ENCODE results near the gene CYP2W1. TPM values are rescaled to one million over a fixed set of nuclear protein-coding genes. Genes with fewer than 3 reads are reported as not detected.

Gene CYP2W1
- total and polyA plus RNA-seq, 2 donors (not counting 3 experiments of a cell fraction or from before 2014, with no cell fraction given), result not detected

GRCh38 chr7:969403-969802, 13.6 kb upstream of the CYP2W1 start:
- TF ChIP-seq EZH2 (IDR thresholded peaks at IDR 0.05; ENCODE audit: borderline replicate concordance, low read depth, low read length, severe bottlenecking) (no peak), POLR2AphosphoS5 (IDR thresholded peaks at IDR 0.05; ENCODE audit: insufficient read depth, low read depth, low read length) (no peak), GATA2 (IDR thresholded peaks at IDR 0.05; ENCODE audit: insufficient read depth, insufficient read length, low read depth, low read length) (no peak), MAX (IDR thresholded peaks at IDR 0.05; ENCODE audit: insufficient read depth, insufficient read length) (no peak), FOS (IDR thresholded peaks at IDR 0.05; ENCODE audit: borderline replicate concordance, insufficient read depth, low read length) (no peak), POLR2A (IDR thresholded peaks at IDR 0.05; ENCODE audit: low read depth, low read length) (no peak), CTCF (IDR thresholded peaks at IDR 0.05; ENCODE audit: extremely low read depth in 1 of 2, insufficient read depth in 1 of 2, low read depth in 1 of 2, low read length in 2 of 2) (no peak), JUN (IDR thresholded peaks at IDR 0.05; ENCODE audit: borderline replicate concordance, insufficient read depth, insufficient read length, low read depth) (no peak), MYC (IDR thresholded peaks at IDR 0.05; ENCODE audit: low read depth, low read length) (no peak)
- ChIA-PET POLR2A (no interaction called here), CTCF (no interaction called here)
- Histone ChIP-seq H2AFZ (ENCODE audit: low read depth, low read length) (no peak overlapping the region), H3K36me3 (ENCODE audit: control insufficient read depth in 2 of 2, extremely low read depth in 1 of 2, insufficient read depth in 2 of 2, low read length in 2 of 2) (peaks cover 19 to 24% of the 10 kb centered on the region in 2 experiments), H3K9me1 (replicated peaks; ENCODE audit: control insufficient read depth, extremely low read depth, insufficient read depth, low read length) (no peaks in the 10 kb centered on the region), H3K27ac (ENCODE audit: insufficient read depth, low read depth, low read length) (no peak overlapping the region), H3K4me3 (replicated peaks in 1 of 3; ENCODE audit: insufficient read depth in 1 of 3, low read depth in 1 of 3, low read length in 3 of 3) (no peak overlapping the region), H4K20me1 (replicated peaks; ENCODE audit: control insufficient read depth, extremely low read depth, insufficient read depth, low read length) (no peaks in the 10 kb centered on the region), H3K27me3 (ENCODE audit: control insufficient read depth in 2 of 2, insufficient read depth in 2 of 2, low read length in 2 of 2) (no peaks in the 10 kb centered on the region), H3K4me2 (ENCODE audit: insufficient read depth, low read length) (no peak overlapping the region), H3K9me3 (replicated peaks; ENCODE audit: control insufficient read depth, insufficient read depth, low read length) (no peaks in the 10 kb centered on the region), H3K9ac (replicated peaks; ENCODE audit: extremely low read depth, insufficient read depth, low read length) (no peak overlapping the region), H3K79me2 (ENCODE audit: control insufficient read depth, insufficient read depth, low read length) (peaks cover 36% of the 10 kb centered on the region), H3K4me1 (ENCODE audit: control insufficient read depth, extremely low read depth, insufficient read depth, low read length) (peaks cover 6% of the 10 kb centered on the region)
- FAIRE-seq (no peak), DNase-seq (ENCODE audit: low read depth, low spot score) (no peak)
- intact Hi-C loops (cut with micrococcal nuclease) (no loop called here), dilution Hi-C loops (cut with MboI; ENCODE audit: extremely low pct_ligation_motif_present, low sequenced_read_pairs) (no loop called here)
- BruUV-seq (replicated peaks), result no TSS peak

Data from endothelial cell of umbilical vein (primary cell).